Mesendoderm (in vitro differentiated cells): ENCODE results near the gene RNF115.

Experiments used
- DNase-seq: peaks from one replicate; pipeline ENCODE4 v3.0.0; 2013
- H2AK5ac ChIP-seq: 2 replicates; pipeline ENCODE4 v1.6.1; 2013; ENCODE audit warnings: low read length, inconsistent platforms
- H2BK120ac ChIP-seq: 2 replicates; pipeline ENCODE4 v1.6.1; 2013; ENCODE audit warnings: low read depth, mild to moderate bottlenecking, low read length, moderate library complexity, mixed read lengths
- H2BK15ac ChIP-seq: replicated peaks from 2 replicates; pipeline ENCODE4 v1.6.1; 2013; ENCODE audit warnings: low read depth, mild to moderate bottlenecking, moderate library complexity
- H2BK5ac ChIP-seq: 2 replicates; pipeline ENCODE4 v1.6.1; 2013; ENCODE audit warnings: low read length, inconsistent platforms
- H3K18ac ChIP-seq: 2 replicates; pipeline ENCODE4 v1.6.1; 2013; ENCODE audit warnings: mild to moderate bottlenecking, low read length, mixed read lengths
- H3K23ac ChIP-seq: one replicate; pipeline ENCODE4 v1.6.1; 2013; ENCODE audit warnings: low read length
- H3K27ac ChIP-seq: 2 replicates; pipeline ENCODE4 v1.5.1; 2013; ENCODE audit warnings: low read depth, mild to moderate bottlenecking, inconsistent platforms, low read length, moderate library complexity
- H3K27me3 ChIP-seq: 2 replicates; pipeline ENCODE4 v1.6.1; 2013; ENCODE audit warnings: low read length, control low read depth, mild to moderate bottlenecking, inconsistent platforms; ENCODE audit not compliant: insufficient read depth, poor library complexity
- H3K36me3 ChIP-seq: 2 replicates; pipeline ENCODE4 v1.6.1; 2013; ENCODE audit warnings: low read length, inconsistent platforms; ENCODE audit not compliant: control insufficient read depth, insufficient read depth
- H3K4ac ChIP-seq: one replicate; pipeline ENCODE4 v1.6.1; 2013; ENCODE audit warnings: low read depth, mild to moderate bottlenecking, low read length, moderate library complexity
- H3K4me1 ChIP-seq: 2 replicates; pipeline ENCODE4 v1.6.1; 2013; ENCODE audit warnings: low read depth, low read length, inconsistent platforms; ENCODE audit not compliant: control insufficient read depth
- H3K4me2 ChIP-seq: 2 replicates; pipeline ENCODE4 v1.6.1; 2013; ENCODE audit warnings: low read length
- H3K4me3 ChIP-seq: 2 replicates; pipeline ENCODE4 v1.5.1; 2013; ENCODE audit warnings: mild to moderate bottlenecking, low read length
- H3K56ac ChIP-seq: one replicate; pipeline ENCODE4 v1.6.1; 2013; ENCODE audit warnings: low read length
- H3K79me1 ChIP-seq: 2 replicates; pipeline ENCODE4 v1.6.1; 2013; ENCODE audit warnings: low read length, inconsistent platforms
- H3K79me2 ChIP-seq: 2 replicates; pipeline ENCODE4 v1.6.1; 2013; ENCODE audit warnings: mild to moderate bottlenecking, low read length; ENCODE audit not compliant: control insufficient read depth, insufficient read depth
- H3K9ac ChIP-seq: 2 replicates; pipeline ENCODE4 v1.6.1; 2013; ENCODE audit warnings: low read length, inconsistent platforms
- H4K5ac ChIP-seq: one replicate; pipeline ENCODE4 v1.6.1; 2013; ENCODE audit warnings: low read length
- H4K8ac ChIP-seq: one replicate; pipeline ENCODE4 v1.6.1; 2013; ENCODE audit warnings: low read depth, mild to moderate bottlenecking, control low read depth, low read length, moderate library complexity
- WGBS: extraction: QIAGEN DNeasy Blood & Tissue Kit; methylation state at CpG from one replicate; pipeline ENCODE4 v1.1.7; 2013; ENCODE audit warnings: low lambda C conversion rate, missing lambda C conversion rate; ENCODE audit not compliant: insufficient coverage; ENCODE audit errors: extremely low coverage; 5-methylcytosine and 5-hydroxymethylcytosine counted together

Gene RNF115

DNA sequence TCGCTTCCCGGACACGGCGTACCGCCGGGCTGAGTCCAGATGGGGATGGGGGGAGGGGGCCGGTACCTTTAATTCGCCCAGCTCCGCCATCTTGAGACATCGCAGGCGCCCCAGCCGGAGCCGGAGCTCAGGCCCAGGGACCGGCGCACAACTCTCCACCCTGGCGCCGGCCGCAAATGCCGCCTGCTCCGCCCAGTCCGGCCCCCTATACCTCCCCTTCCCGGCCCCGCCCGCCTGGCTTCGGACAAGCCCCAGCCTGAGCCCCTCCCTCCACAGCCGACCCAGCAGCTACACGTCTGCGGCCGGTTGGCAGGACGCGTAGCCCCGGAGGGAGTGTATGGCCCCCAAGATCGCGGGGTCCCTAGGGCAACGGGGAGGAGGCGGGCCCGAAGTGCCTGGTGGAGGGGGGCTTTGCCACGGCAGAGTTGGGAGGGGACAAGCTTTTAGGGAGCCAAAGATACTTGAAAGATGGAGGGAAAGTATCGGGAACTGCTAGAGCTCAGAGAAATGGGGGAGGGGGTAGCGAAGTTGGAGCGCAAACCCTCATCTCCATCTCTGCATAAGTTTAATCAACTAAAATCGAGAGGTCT lies 35.1 kb upstream of the RNF115 start, which contains the start of gene PIAS3:
PIAS3 (minus strand) TSS at position 181 of the 590 bp plus-strand sequence; CDS start at position 90, 91 bp downstream.
- H3K79me2 ChIP-seq: peaks cover 2% of the 10 kb centered on the region
- peak within 1 kb of the TSS; percentile 96 for H3K56ac ChIP-seq
- peak within 1 kb of the TSS; percentile 61 for H3K4me2 ChIP-seq
- H3K27me3 ChIP-seq: no peaks in the 10 kb centered on the region
- H4K5ac ChIP-seq: no peak within 1 kb of the TSS
- peaks cover 9% of the 10 kb centered on the region for H3K79me1 ChIP-seq
- H3K36me3 ChIP-seq: peaks cover 18% of the 10 kb centered on the region
- peak; percentile 98 for DNase-seq
- peak within 1 kb of the TSS; percentile 66 for H3K4ac ChIP-seq
- peak within 1 kb of the TSS; percentile 70 for H3K27ac ChIP-seq
- no peak within 1 kb of the TSS for H2BK15ac ChIP-seq
- H4K8ac ChIP-seq: no peak within 1 kb of the TSS
- H3K23ac ChIP-seq: no peak within 1 kb of the TSS
- H3K18ac ChIP-seq: peak within 1 kb of the TSS; percentile 81
- peaks cover 5% of the 10 kb centered on the region for H3K4me1 ChIP-seq
- peak within 1 kb of the TSS; percentile 88 for H2BK5ac ChIP-seq
- peak within 1 kb of the TSS; percentile 82 for H3K4me3 ChIP-seq
- WGBS: no CpG with 5 or more reads among the region's 42 CpGs
- H3K9ac ChIP-seq: peak within 1 kb of the TSS; percentile 90
- H2BK120ac ChIP-seq: no peak within 1 kb of the TSS
- no peak within 1 kb of the TSS for H2AK5ac ChIP-seq

DNA sequence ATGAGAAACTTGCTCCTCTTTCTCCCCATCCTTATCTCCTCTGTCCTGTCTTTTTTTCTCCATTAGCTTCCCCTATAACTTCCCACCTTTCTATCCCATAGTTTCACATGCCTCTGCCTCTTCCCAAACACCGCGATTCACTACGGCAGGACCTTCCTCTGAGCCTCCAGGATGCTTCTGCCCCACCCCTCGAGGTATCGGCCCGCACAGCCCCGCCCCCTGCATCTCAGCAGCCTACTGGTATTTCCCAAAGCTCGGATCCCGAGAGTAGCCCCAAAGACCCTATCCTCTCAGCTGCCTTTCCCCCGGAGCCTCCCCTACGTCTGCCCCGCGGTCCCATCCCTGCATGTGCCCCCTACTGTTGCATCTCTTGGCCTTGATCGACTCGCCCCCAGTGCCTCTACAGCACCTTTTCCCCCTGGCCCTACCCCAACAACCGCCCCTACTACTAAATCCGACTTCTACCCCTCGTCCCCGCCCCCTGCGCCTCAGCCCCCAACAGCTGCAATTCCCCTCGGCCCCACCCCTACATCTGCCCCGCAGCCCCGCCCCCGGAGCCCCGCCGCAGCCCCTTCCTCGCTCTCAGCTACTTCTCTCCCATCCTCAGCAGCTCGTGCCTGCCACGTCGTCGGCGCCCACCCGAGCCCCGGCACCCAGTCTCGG lies 34.5 kb upstream of the RNF115 start:
- no CpG with 5 or more reads among the region's 35 CpGs for WGBS
- H3K27me3 ChIP-seq: no peaks in the 10 kb centered on the region
- H3K4me1 ChIP-seq: peaks cover 5% of the 10 kb centered on the region
- H3K9ac ChIP-seq: peak overlapping the region; percentile 88
- H3K79me2 ChIP-seq: peaks cover 2% of the 10 kb centered on the region
- H4K8ac ChIP-seq: no peak overlapping the region
- H3K36me3 ChIP-seq: peaks cover 22% of the 10 kb centered on the region
- H3K79me1 ChIP-seq: peaks cover 9% of the 10 kb centered on the region
- peak overlapping the region; percentile 82 for H3K4me3 ChIP-seq
- H2BK15ac ChIP-seq: no peak overlapping the region
- H3K4ac ChIP-seq: peak overlapping the region; percentile 66
- no peak overlapping the region for H2AK5ac ChIP-seq
- H3K27ac ChIP-seq: peak overlapping the region; percentile 70
- no peak overlapping the region for H3K23ac ChIP-seq
- peak overlapping the region; percentile 96 for H3K56ac ChIP-seq
- peak; percentile 91 for DNase-seq
- peak overlapping the region; percentile 88 for H2BK5ac ChIP-seq
- no peak overlapping the region for H4K5ac ChIP-seq
- H3K18ac ChIP-seq: peak overlapping the region; percentile 81
- H3K4me2 ChIP-seq: peak overlapping the region; percentile 61
- H2BK120ac ChIP-seq: no peak overlapping the region

DNA sequence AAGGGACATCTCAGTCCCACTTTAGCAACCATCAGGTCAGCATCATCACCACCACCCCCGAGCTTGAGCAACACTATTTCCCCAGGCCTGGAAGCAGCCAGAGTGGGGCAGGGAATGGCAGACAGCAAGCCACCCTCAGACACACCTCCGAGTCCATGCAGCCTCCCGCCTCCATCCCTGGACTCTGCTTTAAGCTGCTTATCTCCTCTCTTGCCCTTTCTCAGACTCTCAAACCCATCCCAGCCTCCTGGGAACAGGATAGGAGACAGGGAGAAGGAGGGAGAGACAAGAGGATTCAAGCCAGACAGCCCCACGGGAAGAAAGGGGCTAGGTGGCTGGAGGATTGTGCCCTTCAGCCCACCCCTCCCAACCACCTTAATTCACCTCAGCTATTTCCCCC lies 33.3 kb upstream of the RNF115 start:
- Histone ChIP-seq H2BK120ac (no peak overlapping the region), H3K27ac (no peak overlapping the region), H3K23ac (no peak overlapping the region), H2BK15ac (no peak overlapping the region), H2AK5ac (no peak overlapping the region), H3K4ac (no peak overlapping the region), H3K56ac (no peak overlapping the region), H3K27me3 (no peaks in the 10 kb centered on the region), H3K79me2 (peaks cover 2% of the 10 kb centered on the region), H3K4me3 (no peak overlapping the region), H3K4me1 (peaks cover 5% of the 10 kb centered on the region), H3K36me3 (peaks cover 25% of the 10 kb centered on the region), H3K4me2 (no peak overlapping the region), H3K18ac (no peak overlapping the region), H3K79me1 (peaks cover 9% of the 10 kb centered on the region), H4K8ac (no peak overlapping the region), H3K9ac (no peak overlapping the region), H4K5ac (no peak overlapping the region), H2BK5ac (no peak overlapping the region)
- WGBS: no CpG with 5 or more reads among the region's 4 CpGs
- DNase-seq: no peak

DNA sequence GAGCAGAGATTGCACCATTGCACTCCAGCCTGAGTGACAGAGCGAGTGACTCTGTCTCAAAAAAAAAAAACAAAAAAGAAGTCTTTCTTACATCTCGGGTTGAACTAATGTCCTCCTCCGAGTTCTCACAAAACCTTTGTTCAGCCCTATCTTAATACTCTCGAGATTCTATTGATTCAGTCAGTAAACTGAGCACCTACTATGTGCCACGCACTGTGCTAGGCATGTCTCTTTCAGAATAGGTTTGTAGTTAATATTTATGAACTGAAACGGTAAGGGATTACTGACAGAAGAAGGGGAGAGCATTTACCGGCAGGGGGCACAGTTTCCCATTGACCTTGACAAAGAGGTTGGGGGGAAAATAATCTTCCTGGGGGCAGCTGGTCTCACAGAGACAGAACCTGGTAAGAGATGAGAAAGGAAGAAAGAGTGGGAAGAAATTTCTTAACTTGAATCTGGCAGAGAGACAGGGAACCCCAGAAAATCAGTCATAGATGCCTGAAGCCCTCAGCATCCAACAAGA lies 31.6 kb upstream of the RNF115 start:
- Histone ChIP-seq H3K4me3 (no peak overlapping the region), H3K27ac (no peak overlapping the region), H3K18ac (no peak overlapping the region), H2AK5ac (no peak overlapping the region), H2BK5ac (no peak overlapping the region), H4K8ac (no peak overlapping the region), H3K79me1 (peaks cover 9% of the 10 kb centered on the region), H3K36me3 (peaks cover 26% of the 10 kb centered on the region), H2BK15ac (no peak overlapping the region), H3K9ac (no peak overlapping the region), H2BK120ac (no peak overlapping the region), H3K79me2 (peaks cover 2% of the 10 kb centered on the region), H3K27me3 (no peaks in the 10 kb centered on the region), H3K4me2 (no peak overlapping the region), H3K4ac (no peak overlapping the region), H4K5ac (no peak overlapping the region), H3K23ac (no peak overlapping the region), H3K4me1 (peaks cover 5% of the 10 kb centered on the region), H3K56ac (no peak overlapping the region)
- no peak for DNase-seq
- WGBS: no CpG with 5 or more reads among the region's 7 CpGs

DNA sequence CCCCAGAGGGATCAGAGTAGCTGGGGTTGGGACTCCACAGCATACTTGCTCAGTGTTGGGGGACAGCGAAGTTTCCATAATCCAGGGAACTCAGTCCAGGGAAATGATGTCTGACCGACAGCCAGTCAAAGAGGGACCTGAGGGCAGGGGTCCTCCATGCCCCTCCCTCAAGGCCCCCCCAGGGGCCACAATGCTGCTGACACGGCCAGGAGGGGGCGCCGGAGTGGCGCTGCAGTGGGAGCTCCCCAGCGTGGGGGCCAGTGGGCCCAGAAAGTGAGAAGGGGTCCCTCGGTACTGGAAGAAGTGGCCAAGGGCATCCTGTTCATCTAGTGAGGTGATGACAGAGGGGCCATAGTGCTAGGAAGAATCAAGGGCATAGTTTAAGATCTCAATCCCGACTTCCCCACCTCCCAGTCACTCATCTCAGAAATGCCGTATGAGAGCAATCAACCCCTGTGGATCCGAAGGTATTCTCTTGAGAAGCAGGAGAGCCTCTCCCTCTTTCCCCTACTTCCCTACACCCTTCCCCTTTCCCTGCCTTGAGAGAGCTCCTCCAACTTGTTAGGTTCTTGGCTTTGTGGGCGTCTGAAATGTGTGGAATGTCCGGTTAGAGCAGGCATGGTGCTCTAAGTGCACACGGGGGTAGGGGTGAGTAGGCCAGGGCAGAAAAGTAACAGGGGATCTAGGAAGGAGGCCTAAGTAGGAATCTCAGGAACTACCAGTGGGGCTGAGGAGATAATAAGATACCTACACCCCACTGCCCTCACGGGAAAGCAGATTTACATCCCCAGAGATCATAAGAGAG lies 25.7 kb upstream of the RNF115 start:
- no CpG with 5 or more reads among the region's 15 CpGs for WGBS
- no peaks in the 10 kb centered on the region for H3K79me1 ChIP-seq
- H4K5ac ChIP-seq: no peak overlapping the region
- no peak overlapping the region for H2BK120ac ChIP-seq
- no peak overlapping the region for H2AK5ac ChIP-seq
- no peak overlapping the region for H4K8ac ChIP-seq
- no peak overlapping the region for H3K18ac ChIP-seq
- H3K79me2 ChIP-seq: no peaks in the 10 kb centered on the region
- no peak overlapping the region for H3K56ac ChIP-seq
- no peak overlapping the region for H3K4ac ChIP-seq
- no peaks in the 10 kb centered on the region for H3K4me1 ChIP-seq
- DNase-seq: peak; percentile 50
- no peak overlapping the region for H3K4me2 ChIP-seq
- H2BK5ac ChIP-seq: no peak overlapping the region
- H3K36me3 ChIP-seq: peaks cover 16% of the 10 kb centered on the region
- H3K9ac ChIP-seq: no peak overlapping the region
- no peaks in the 10 kb centered on the region for H3K27me3 ChIP-seq
- no peak overlapping the region for H3K23ac ChIP-seq
- H3K27ac ChIP-seq: no peak overlapping the region
- H3K4me3 ChIP-seq: no peak overlapping the region
- no peak overlapping the region for H2BK15ac ChIP-seq
